ENCODE data around the gene FAM161A. TPM values are rescaled to one million over a fixed set of nuclear protein-coding genes. Genes with fewer than 3 reads are reported as not detected.

Gene FAM161A
- polyA plus RNA-seq, 1 donor from 2014 or later = 17.5 TPM

Small RNAs within 50 kb of the gene (small RNA-seq; reads per million reads assigned to genes)
- 0 reads per million in 3 experiments for gene RPS24P7

Other genes starting within 250 kb of the FAM161A start
- gene CCT4, start 34.6 kb upstream of the FAM161A start, polyA plus RNA-seq = 132 and 140 TPM in 2 replicates
- 65.5 and 69.1 TPM in 2 replicates for gene COMMD1, start 51.6 kb upstream of the FAM161A start, polyA plus RNA-seq

Measured in neural cell (in vitro differentiated cells).